ENCODE results near the gene UTF1.

Gene UTF1

GRCh38 chr10:133280391-133281059, 50.5 kb downstream of the UTF1 start:
- FAIRE-seq (no peak), DNase-seq (ENCODE audit: insufficient read length) (no peak)
- TF ChIP-seq TAF1 (IDR thresholded peaks at IDR 0.05; ENCODE audit: borderline replicate concordance, low read depth, low read length) (no peak), POLR2AphosphoS5 (IDR thresholded peaks at IDR 0.05; ENCODE audit: low read depth, low read length) (no peak), POLR2A (IDR thresholded peaks at IDR 0.05; ENCODE audit: low read depth, low read length) (no peak)

GRCh38 chr10:133281084-133281483, 51.1 kb downstream of the UTF1 start:
- DNase-seq (ENCODE audit: insufficient read length) = no peak
- no peak for FAIRE-seq
- TF ChIP-seq TAF1 (IDR thresholded peaks at IDR 0.05; ENCODE audit: borderline replicate concordance, low read depth, low read length) (no peak), POLR2A (IDR thresholded peaks at IDR 0.05; ENCODE audit: low read depth, low read length) (no peak), POLR2AphosphoS5 (IDR thresholded peaks at IDR 0.05; ENCODE audit: low read depth, low read length) (no peak)

All from GM12892 (cell line).